Activated CD8-positive, alpha-beta memory T cell treated with anti-CD3 and anti-CD28 coated beads for 24 hours (primary cell): ENCODE data around the gene TENM4.

ENCODE experiments used
- DNase-seq: peaks from one replicate; pipeline ENCODE4 v3.0.0-alpha.2; 2020

The TENM4 gene

GRCh38 chr11:78662811-78663210 lies 778.0 kb downstream of the TENM4 start:
- peak; percentile 17 for DNase-seq

- peak; percentile 11 for DNase-seq
These were observed 780.4 kb downstream of the TENM4 start for GRCh38 chr11:78660471-78660870.

- DNase-seq, result peak; percentile 24
These were observed 781.2 kb downstream of the TENM4 start for GRCh38 chr11:78659326-78660270.

- DNase-seq, result peak; percentile 33
These were observed 782.6 kb downstream of the TENM4 start for GRCh38 chr11:78657968-78658839.

GRCh38 chr11:78657441-78657840 lies 783.4 kb downstream of the TENM4 start:
- peak; percentile 28 for DNase-seq

GRCh38 chr11:78656984-78657383 lies 783.8 kb downstream of the TENM4 start:
- peak; percentile 26 for DNase-seq

GRCh38 chr11:78656327-78656726 lies 784.5 kb downstream of the TENM4 start:
- peak; percentile 40 for DNase-seq

GRCh38 chr11:78655561-78655960 lies 785.3 kb downstream of the TENM4 start:
- peak; percentile 9 for DNase-seq

- peak; percentile 46 for DNase-seq
These were observed 786.0 kb downstream of the TENM4 start for GRCh38 chr11:78654866-78655265.

- peak; percentile 40 for DNase-seq
These were observed 786.8 kb downstream of the TENM4 start for GRCh38 chr11:78654071-78654470.

- peak; percentile 32 for DNase-seq
These were observed 787.4 kb downstream of the TENM4 start for GRCh38 chr11:78653294-78653909.

- DNase-seq, result peak; percentile 42
These were observed 788.0 kb downstream of the TENM4 start for GRCh38 chr11:78652843-78653239.

GRCh38 chr11:78651923-78652842 lies 788.6 kb downstream of the TENM4 start:
- DNase-seq, result peak; percentile 56

GRCh38 chr11:78651136-78651775 lies 789.6 kb downstream of the TENM4 start:
- DNase-seq, result no peak

- peak; percentile 44 for DNase-seq
These were observed 791.2 kb downstream of the TENM4 start for GRCh38 chr11:78649361-78650215.

- DNase-seq, result peak; percentile 45
These were observed 792.6 kb downstream of the TENM4 start for GRCh38 chr11:78647986-78648875.

- peak; percentile 32 for DNase-seq
These were observed 793.4 kb downstream of the TENM4 start for GRCh38 chr11:78647266-78647915.

- DNase-seq, result peak; percentile 67
These were observed 794.2 kb downstream of the TENM4 start for GRCh38 chr11:78646564-78647185.
